Measurements from ENCODE around the gene KIF11. TPM values are rescaled to one million over a fixed set of nuclear protein-coding genes. Genes with fewer than 3 reads are reported as not detected.

KIF11 gene
- total and polyA plus RNA-seq, 2 of the 13 experiments (the other 11 are each of a cell fraction or from before 2014, with no cell fraction given), result 8.7 to 38.4 TPM

DNA sequence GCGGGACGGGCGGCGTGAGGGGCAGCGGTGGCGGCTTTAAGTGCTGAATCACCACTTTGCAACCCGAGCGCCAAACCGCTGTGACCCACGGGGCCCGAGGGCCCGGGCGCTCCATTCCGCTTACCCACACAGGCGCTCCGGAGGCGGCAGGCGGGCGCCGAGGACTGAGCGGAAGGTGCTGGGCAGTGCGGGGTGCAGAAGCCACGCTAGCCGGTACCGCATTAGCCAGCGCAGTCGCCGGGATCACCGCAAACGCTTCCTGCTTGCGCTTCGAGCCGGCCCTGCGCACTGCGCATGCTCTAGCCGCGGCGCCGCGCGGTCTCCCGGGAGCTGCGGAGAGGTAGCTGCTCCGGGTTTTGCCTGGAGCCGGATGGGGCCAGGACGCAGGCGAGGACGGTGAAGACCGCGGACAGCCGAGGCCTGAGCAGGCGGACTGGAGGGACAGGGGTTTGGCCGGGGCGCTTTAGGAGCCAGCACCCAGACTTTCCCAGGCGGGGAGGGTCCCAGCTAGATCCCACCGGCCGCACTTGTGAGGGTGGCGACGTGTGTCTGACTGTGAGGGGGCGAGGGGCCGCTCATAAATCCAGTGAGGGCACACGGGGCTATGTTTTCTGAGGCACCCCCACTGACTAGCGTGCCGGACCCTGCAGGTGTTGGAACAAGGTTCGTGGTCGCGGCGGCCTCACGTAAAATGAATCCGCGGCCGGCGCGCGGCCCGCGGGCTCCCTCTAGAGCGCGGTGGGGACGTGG is 19.0 kb upstream of the KIF11 start, which contains the start of gene IDE (continued):
- 0 out of 2 replicates have a peak, but pooled peaks have one; percentile 50 for TF ChIP-seq DR1 (CRISPR knock-in tag; IDR thresholded peaks at IDR 0.05)
- no peak; the same call in 1 of the 2 replicates for TF ChIP-seq ZNF484 (CRISPR knock-in tag; IDR thresholded peaks at IDR 0.05; ENCODE audit: borderline replicate concordance, low read depth)
- 0 out of 2 replicates have a peak, but pooled peaks have one; percentile 24 for TF ChIP-seq ELF4 (CRISPR knock-in tag; IDR thresholded peaks at IDR 0.05; ENCODE audit: borderline replicate concordance)
- no peak for TF ChIP-seq ZNF260 (CRISPR knock-in tag; IDR thresholded peaks at IDR 0.05; ENCODE audit: borderline replicate concordance, low read depth)
- TF ChIP-seq NR1H2 (CRISPR knock-in tag; IDR thresholded peaks at IDR 0.05; ENCODE audit: borderline replicate concordance, low read depth), result no peak; the same call in 1 of the 2 replicates
- TF ChIP-seq RFX5 (IDR thresholded peaks at IDR 0.05; ENCODE audit: low read depth, low read length), result no peak
- TF ChIP-seq PITX1 (CRISPR knock-in tag; IDR thresholded peaks at IDR 0.05), result 0 out of 2 replicates have a peak, but pooled peaks have one; percentile 63
- TF ChIP-seq ZNF782 (CRISPR knock-in tag; IDR thresholded peaks at IDR 0.05; ENCODE audit: borderline replicate concordance), result peak; percentile 23
- TF ChIP-seq KLF6 (CRISPR knock-in tag; IDR thresholded peaks at IDR 0.05), result 0 out of 2 replicates have a peak, but pooled peaks have one; percentile 50
- TF ChIP-seq, protein P1, sequence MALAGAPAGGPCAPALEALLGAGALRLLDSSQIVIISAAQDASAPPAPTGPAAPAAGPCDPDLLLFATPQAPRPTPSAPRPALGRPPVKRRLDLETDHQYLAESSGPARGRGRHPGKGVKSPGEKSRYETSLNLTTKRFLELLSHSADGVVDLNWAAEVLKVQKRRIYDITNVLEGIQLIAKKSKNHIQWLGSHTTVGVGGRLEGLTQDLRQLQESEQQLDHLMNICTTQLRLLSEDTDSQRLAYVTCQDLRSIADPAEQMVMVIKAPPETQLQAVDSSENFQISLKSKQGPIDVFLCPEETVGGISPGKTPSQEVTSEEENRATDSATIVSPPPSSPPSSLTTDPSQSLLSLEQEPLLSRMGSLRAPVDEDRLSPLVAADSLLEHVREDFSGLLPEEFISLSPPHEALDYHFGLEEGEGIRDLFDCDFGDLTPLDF (CRISPR knock-in tag; IDR thresholded peaks at IDR 0.05), result peak; percentile 62
- TF ChIP-seq ZFP41 (CRISPR knock-in tag; IDR thresholded peaks at IDR 0.05; ENCODE audit: borderline replicate concordance), result peak; percentile 66; the same call in 1 of the 2 replicates
- no peak; the same call in 1 of the 2 replicates for TF ChIP-seq ZKSCAN8 (CRISPR knock-in tag; IDR thresholded peaks at IDR 0.05; ENCODE audit: borderline replicate concordance)
- TF ChIP-seq, protein P2, sequence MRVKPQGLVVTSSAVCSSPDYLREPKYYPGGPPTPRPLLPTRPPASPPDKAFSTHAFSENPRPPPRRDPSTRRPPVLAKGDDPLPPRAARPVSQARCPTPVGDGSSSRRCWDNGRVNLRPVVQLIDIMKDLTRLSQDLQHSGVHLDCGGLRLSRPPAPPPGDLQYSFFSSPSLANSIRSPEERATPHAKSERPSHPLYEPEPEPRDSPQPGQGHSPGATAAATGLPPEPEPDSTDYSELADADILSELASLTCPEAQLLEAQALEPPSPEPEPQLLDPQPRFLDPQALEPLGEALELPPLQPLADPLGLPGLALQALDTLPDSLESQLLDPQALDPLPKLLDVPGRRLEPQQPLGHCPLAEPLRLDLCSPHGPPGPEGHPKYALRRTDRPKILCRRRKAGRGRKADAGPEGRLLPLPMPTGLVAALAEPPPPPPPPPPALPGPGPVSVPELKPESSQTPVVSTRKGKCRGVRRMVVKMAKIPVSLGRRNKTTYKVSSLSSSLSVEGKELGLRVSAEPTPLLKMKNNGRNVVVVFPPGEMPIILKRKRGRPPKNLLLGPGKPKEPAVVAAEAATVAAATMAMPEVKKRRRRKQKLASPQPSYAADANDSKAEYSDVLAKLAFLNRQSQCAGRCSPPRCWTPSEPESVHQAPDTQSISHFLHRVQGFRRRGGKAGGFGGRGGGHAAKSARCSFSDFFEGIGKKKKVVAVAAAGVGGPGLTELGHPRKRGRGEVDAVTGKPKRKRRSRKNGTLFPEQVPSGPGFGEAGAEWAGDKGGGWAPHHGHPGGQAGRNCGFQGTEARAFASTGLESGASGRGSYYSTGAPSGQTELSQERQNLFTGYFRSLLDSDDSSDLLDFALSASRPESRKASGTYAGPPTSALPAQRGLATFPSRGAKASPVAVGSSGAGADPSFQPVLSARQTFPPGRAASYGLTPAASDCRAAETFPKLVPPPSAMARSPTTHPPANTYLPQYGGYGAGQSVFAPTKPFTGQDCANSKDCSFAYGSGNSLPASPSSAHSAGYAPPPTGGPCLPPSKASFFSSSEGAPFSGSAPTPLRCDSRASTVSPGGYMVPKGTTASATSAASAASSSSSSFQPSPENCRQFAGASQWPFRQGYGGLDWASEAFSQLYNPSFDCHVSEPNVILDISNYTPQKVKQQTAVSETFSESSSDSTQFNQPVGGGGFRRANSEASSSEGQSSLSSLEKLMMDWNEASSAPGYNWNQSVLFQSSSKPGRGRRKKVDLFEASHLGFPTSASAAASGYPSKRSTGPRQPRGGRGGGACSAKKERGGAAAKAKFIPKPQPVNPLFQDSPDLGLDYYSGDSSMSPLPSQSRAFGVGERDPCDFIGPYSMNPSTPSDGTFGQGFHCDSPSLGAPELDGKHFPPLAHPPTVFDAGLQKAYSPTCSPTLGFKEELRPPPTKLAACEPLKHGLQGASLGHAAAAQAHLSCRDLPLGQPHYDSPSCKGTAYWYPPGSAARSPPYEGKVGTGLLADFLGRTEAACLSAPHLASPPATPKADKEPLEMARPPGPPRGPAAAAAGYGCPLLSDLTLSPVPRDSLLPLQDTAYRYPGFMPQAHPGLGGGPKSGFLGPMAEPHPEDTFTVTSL (CRISPR knock-in tag; IDR thresholded peaks at IDR 0.05; ENCODE audit: borderline replicate concordance), result peak; percentile 63; the same call in 1 of the 2 replicates
- TF ChIP-seq MYC (CRISPR knock-in tag; IDR thresholded peaks at IDR 0.05; ENCODE audit: borderline replicate concordance), result peak; percentile 93
- no peak for TF ChIP-seq CEBPG (CRISPR knock-in tag; IDR thresholded peaks at IDR 0.05)
- no peak for TF ChIP-seq NFIB (CRISPR knock-in tag; IDR thresholded peaks at IDR 0.05; ENCODE audit: borderline replicate concordance)
- peak; percentile 80 for TF ChIP-seq ZNF205 (CRISPR knock-in tag; IDR thresholded peaks at IDR 0.05)
- peak; percentile 79 for TF ChIP-seq GMEB1 (CRISPR knock-in tag; IDR thresholded peaks at IDR 0.05; ENCODE audit: borderline replicate concordance)
- no peak for TF ChIP-seq HNF4G (IDR thresholded peaks at IDR 0.05; ENCODE audit: borderline replicate concordance, low read depth, low read length)
- TF ChIP-seq HNF4G (CRISPR knock-in tag; IDR thresholded peaks at IDR 0.05; ENCODE audit: borderline replicate concordance, low read depth), result peak; percentile 34; the same call in 1 of the 2 replicates
- TF ChIP-seq CBX1 (IDR thresholded peaks at IDR 0.05; ENCODE audit: low read depth), result peak; percentile 78
- TF ChIP-seq GATAD2A (CRISPR knock-in tag; IDR thresholded peaks at IDR 0.05), result peak; percentile 60; the same call in 1 of the 2 replicates

Data from HepG2 (cell line).